WTC11 (cell line): ENCODE data around the gene ZCCHC9.

Experiments used
- CTCF ChIP-seq: fragments of 200-600 bp; IDR thresholded peaks from 2 replicates; pipeline ENCODE4 v1.8.0; 2022; ENCODE audit warnings: antibody characterized with exemption
- ELF4 ChIP-seq: sonication (generic); formaldehyde crosslinking; IDR thresholded peaks from 2 replicates; pipeline ENCODE4 v1.8.1; 2022; ENCODE audit warnings: low read depth, mild to moderate bottlenecking, moderate library complexity, missing genetic modification reagents
- FOXP4 ChIP-seq: sonication (generic); formaldehyde crosslinking; IDR thresholded peaks from 2 replicates; pipeline ENCODE4 v1.8.0; 2022; ENCODE audit warnings: mild to moderate bottlenecking, missing genetic modification reagents
- MAX ChIP-seq: sonication (generic); formaldehyde crosslinking; IDR thresholded peaks from 2 replicates; pipeline ENCODE4 v1.8.0; 2022; ENCODE audit warnings: mild to moderate bottlenecking, missing genetic modification reagents
- SMAD4 ChIP-seq: sonication (generic); formaldehyde crosslinking; IDR thresholded peaks from 2 replicates; pipeline ENCODE4 v1.8.0; 2022; ENCODE audit warnings: mild to moderate bottlenecking, missing genetic modification reagents
- SP1 ChIP-seq: sonication (generic); formaldehyde crosslinking; conservative IDR thresholded peaks from 2 replicates; pipeline ENCODE4 v1.8.1; 2022; ENCODE audit warnings: missing genetic modification reagents
- TP53 ChIP-seq: sonication (generic); formaldehyde crosslinking; IDR thresholded peaks from 2 replicates; pipeline ENCODE4 v1.8.1; 2023; ENCODE audit warnings: mild to moderate bottlenecking, missing genetic modification reagents
- ZNF317 ChIP-seq: sonication (generic); formaldehyde crosslinking; IDR thresholded peaks from 2 replicates; pipeline ENCODE4 v1.8.1; 2023; ENCODE audit warnings: low read depth, mild to moderate bottlenecking, moderate library complexity, missing genetic modification reagents, borderline replicate concordance
- ZNF512 ChIP-seq: sonication (generic); formaldehyde crosslinking; IDR thresholded peaks from 2 replicates; pipeline ENCODE4 v1.8.1; 2022; ENCODE audit warnings: missing genetic modification reagents, borderline replicate concordance

- TF ChIP-seq CTCF (no peak), TP53 (no peak), FOXP4 (CRISPR knock-in tag) (no peak), ZNF512 (no peak), ZNF317 (CRISPR knock-in tag) (no peak), SMAD4 (CRISPR knock-in tag) (no peak), MAX (CRISPR knock-in tag) (no peak), ELF4 (no peak), SP1 (no peak)
Observed at GRCh38 chr5:81314581-81314980, 13.2 kb downstream of the ZCCHC9 start.
